GM19324 (cell line): Measurements from ENCODE around the gene KIAA0040.

Experiments
- ATAC-seq: cut with Tn5 transposase; IDR thresholded peaks from one replicate; pipeline ENCODE4 v1.9.1; 2021; ENCODE audit warnings: mild to moderate bottlenecking, moderate library complexity; ENCODE audit not compliant: unreplicated experiment, low FRiP score

KIAA0040 gene

GRCh38 chr1:175172503-175172902, 20.1 kb downstream of the KIAA0040 start:
- no peak for ATAC-seq

DNA sequence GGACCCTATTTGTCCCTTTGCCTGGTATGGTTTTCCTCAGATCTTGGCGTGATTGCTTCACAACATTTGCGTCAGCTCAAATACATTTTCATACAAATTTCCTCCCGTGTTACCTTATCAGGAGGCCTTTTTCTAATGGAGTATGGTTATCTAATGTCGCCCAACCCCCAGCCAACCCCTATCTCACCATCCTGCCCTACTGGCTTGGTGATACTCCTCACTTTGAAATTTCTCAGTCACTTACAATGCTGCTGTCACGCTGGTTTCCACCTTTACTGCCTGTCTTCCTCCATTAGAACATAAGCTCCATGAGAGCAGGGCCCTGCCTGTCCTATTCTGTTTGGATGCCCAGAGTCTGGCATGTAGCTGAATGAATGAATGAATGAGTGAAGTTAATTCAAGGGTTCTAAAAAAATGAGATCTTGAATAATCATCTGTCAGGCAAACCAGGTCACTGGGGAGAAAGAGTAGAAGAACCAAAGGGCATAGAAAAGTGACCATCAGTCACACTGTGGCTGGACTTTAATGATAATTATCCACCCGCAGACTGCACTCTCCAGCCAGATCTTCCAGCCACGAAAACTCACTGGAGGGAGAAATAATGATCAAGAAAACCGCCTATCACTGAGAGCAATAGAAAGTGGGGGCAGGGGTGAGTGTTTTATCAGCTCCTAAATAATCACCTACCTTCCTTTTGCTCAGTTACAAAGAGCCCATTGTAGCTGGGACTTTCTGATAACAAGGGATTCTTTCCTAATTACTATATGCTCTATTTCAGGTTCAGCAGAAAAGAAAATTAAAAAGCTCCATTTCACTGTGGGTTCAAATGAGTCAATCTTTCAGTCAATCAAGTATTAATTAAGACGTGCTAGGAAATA, 21.3 kb downstream of the KIAA0040 start:
- no peak for ATAC-seq

DNA sequence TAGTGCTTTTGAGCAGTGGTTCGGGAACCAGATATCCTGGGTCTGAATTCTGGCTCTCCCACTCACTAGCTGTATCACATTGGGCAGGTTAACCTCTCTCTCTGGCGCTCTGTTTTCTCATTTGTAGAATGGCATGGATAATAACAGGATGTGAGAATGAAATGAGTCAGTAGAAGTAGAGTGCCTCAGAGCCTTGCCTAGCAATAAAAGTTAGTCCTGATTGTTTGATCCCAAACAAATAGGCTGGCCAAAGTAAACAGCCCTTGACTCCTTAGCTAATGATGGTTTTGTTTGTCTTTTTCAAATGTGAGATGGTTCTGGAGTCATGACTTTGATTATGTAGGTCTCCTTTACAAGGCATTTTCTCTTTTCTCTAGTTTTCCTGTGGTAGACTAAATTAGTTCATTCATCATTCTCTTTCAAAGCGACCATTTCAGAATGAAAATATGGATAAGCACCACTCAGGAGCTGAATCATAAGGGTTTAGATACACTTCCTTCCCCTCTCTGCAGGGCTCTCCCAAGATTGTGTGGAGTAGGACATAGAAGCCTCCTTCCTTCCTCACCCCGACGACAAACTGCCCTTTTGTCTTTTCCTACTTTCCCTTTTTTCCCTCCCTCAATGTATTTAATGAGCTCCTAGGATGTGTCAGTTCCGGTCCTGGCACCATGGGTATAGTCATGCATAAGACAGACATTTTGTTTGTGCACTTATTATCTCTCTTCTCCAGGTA, 23.1 kb downstream of the KIAA0040 start:
- ATAC-seq: no peak

GRCh38 chr1:175168782-175169181, 23.8 kb downstream of the KIAA0040 start:
- no peak for ATAC-seq

GRCh38 chr1:175167861-175168260, 24.7 kb downstream of the KIAA0040 start:
- ATAC-seq: no peak

DNA sequence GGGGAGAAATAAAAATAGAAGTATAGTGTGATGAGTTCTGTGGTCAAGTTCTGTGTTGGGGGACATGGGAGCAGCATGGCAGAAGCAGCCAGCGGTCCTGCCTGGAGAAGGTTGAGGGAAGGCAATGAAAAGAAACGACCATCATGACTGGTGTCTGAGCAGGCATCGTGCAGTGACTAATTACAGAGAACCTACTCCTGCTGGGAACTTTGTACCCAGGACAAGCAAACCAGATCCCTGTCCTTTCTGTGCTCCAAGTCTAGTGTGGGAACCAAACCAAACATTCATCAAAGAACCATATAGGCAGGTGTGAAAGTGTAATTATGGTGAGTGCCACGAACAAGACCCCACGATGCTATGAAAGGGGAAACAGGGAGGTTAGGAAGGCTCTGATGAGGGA, 25.8 kb downstream of the KIAA0040 start:
- ATAC-seq: no peak

GRCh38 chr1:175164751-175165150, 27.8 kb downstream of the KIAA0040 start:
- no peak for ATAC-seq

- no peak for ATAC-seq
These were observed 28.9 kb downstream of the KIAA0040 start for GRCh38 chr1:175163702-175164101.

GRCh38 chr1:175162955-175163354, 29.6 kb downstream of the KIAA0040 start:
- no peak for ATAC-seq

GRCh38 chr1:175158170-175158591, 34.4 kb downstream of the KIAA0040 start:
- no peak for ATAC-seq

- no peak for ATAC-seq
These were observed 35.4 kb downstream of the KIAA0040 start for GRCh38 chr1:175157200-175157599.

DNA sequence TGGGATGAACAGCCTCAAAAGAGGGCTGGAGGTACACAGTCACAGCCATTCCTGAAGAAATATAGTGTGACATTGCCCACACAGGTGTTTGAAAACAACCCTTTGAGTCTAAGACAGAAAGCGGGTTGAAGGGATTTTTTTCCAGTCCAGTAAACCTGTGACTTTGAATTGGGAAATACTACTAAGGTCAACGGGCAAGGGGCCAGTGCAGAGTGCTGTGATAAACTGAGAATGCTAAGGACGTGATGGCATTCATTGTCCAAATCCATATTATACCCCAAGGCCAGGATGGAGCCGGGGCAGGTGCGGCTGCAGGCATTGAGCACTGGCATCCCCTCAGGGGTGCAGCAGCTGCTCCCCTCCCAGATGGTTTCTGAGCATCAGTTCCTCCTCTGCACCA, 36.6 kb downstream of the KIAA0040 start:
- no peak for ATAC-seq

GRCh38 chr1:175155473-175155856, 37.1 kb downstream of the KIAA0040 start:
- no peak for ATAC-seq

GRCh38 chr1:175154629-175155472, 37.7 kb downstream of the KIAA0040 start:
- ATAC-seq: peak; percentile 45

DNA sequence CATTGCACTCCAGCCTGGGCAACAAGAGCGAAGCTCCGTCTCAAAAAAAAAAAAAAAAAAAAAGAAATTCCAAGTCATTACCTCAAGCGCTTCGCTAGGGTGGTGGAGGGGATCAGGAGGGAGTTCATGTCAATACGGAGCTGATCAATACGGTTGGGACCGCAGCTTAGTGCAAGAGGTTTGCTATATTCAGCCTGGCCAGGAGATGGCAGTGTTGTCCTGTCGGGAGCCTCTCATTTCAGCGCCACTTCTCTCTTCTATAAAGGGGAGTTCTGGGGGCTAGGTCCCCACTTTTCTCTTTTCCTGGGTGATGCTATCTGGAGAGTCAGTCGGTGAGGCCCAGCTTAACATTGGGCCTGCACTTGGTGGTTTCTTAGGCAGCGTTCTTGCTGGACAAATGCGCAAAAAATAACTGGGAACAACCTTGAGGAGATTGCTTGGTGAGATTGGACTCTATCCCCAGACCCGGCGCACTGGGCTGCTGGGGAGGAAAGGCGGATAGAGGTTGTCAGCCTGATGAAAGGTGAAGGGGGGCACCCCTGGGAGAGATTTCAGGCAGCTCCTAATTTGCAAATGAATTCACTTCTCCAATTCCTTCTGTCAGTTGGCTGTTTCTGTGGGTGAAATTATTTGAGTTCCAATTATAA, 40.4 kb downstream of the KIAA0040 start:
- no peak for ATAC-seq

DNA sequence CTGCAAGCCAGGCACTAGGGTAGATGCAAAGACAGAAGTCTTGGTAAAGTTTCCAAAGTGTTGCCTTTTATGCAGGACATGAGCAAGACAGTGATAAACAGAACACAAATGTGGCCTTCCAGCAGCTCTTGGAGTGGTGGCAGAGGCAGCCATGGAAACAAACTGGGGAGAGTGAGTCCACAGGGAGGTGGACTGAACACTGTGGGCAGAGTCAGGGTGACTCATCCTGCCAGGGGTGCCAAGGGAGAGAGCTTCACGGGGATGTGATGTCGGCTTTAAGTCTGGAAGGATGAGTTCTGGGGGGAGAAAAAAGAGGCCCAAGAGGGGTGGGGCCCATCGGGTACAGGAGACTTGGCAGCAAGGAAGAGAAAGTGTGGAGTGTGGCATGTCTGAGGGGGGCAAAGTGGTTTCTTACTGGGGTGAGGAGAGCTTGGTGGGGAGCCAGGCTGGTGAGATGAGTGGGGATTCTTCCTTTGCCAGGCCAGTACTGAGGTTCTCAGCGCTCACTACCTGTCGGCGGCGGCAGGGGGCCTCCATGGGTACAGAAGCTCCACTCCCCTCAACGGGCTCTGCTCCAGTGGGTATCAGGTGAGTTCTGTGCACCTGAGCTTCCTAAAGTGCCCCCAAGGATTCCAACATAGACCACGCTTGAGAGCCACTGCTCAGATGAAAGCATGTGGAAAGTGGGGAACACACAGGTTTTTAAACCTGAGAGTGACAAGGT, 41.8 kb downstream of the KIAA0040 start:
- no peak for ATAC-seq

DNA sequence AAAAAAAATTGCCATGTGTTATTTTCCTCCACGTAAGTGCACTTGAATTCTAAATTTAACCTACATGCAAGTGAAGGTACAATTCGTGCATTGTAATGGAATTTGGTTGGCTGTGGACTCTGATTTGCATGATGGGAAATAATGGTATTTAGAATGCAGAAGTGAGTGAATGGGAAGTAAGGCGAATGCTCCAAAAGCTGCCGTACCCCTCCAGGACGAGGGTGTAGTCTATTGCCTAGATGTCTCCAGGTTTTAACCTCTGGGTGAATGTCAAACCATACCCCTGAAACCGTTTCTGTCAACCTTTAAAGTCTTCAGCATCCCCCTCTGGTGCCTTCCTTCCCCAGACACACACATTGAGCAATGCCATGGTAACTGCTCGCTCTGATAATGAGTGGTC, 44.5 kb downstream of the KIAA0040 start:
- no peak for ATAC-seq

GRCh38 chr1:175147569-175147968, 45.0 kb downstream of the KIAA0040 start:
- ATAC-seq: no peak

DNA sequence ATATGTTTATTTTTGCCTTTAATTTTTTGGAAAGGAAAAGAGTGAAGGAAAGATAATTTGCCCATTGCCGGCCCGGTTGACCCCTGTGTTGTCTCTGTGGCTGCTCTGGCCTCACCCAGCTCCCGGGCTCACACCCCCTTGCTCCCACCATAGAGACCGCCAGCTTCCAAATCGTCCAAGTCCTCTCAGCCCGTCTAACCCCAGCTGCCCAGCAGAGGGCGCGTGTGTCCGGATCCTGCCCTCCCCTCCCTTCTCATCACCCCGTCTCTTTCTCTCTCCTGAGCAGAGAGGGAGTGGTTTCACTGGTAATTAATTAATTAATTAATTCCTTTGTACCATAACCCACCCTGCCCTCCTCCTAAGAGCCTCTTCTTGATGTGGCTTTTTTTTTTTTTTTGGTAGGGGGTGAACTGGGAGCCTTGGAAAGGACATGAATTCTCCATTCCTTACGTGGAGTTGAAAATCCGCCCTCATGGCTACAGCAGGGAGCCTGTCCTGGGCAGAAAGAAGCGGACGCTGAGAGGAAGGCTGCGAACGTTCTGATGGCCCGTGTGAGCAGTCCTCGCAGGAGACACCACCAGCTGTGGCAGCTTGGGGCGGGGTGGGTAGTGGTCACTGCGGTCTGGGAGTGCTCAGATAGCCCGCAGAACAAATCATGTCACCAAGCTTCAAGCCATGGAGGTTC, 45.9 kb downstream of the KIAA0040 start:
- no peak for ATAC-seq
